Gastroesophageal sphincter (tissue), 4 donors: ENCODE results near the gene BMI1. TPM values are rescaled to one million over a fixed set of nuclear protein-coding genes. Genes with fewer than 3 reads are reported as not detected.

ENCODE experiments used
- ATAC-seq: fragments of 150-250 bp; one replicate; pipeline ENCODE4 v1.9.1; 2016; ENCODE audit warnings: mild to moderate bottlenecking, moderate library complexity
- H3K27ac ChIP-seq, 4 donors: fragments of 200-600 bp; sonication (generic) in 3 of 4; 1 replicate in 3 of 4; 2 replicates in 1 of 4; pipeline ENCODE4 v1.5.1; 2016 to 2019
- H3K27me3 ChIP-seq: fragments of 200-600 bp; sonication (generic); one replicate; pipeline ENCODE4 v1.5.1; 2019
- H3K36me3 ChIP-seq, 2 donors: fragments of 200-600 bp; sonication (generic); one replicate each; pipeline ENCODE4 v1.5.1; 2019; ENCODE audit warnings: control low read depth in 1 of 2
- H3K4me1 ChIP-seq, 3 donors: fragments of 200-600 bp; sonication (generic); 1 replicate in 2 of 3; 2 replicates in 1 of 3; pipeline ENCODE4 v1.5.1; 2016 to 2019; ENCODE audit warnings: control low read depth in 2 of 3
- H3K4me3 ChIP-seq, 2 donors: fragments of 200-600 bp; sonication (generic); one replicate each; pipeline ENCODE4 v1.5.1; 2019; ENCODE audit warnings: mild to moderate bottlenecking in 1 of 2, moderate library complexity in 1 of 2
- H3K9me3 ChIP-seq, 3 donors: fragments of 200-600 bp; sonication (generic); one replicate each; pipeline ENCODE4 v1.5.1; 2017 to 2019; ENCODE audit warnings: control low read depth in 2 of 3
- CTCF ChIP-seq, 4 experiments: fragments of 200-600 bp in 2 of 4; fragments of 450-650 bp in 2 of 4; sonication (generic) in 1 of 4; IDR thresholded peaks; one replicate each; pipeline ENCODE4 v1.5.1; 2017 to 2019; ENCODE audit warnings: antibody characterized with exemption in 4 of 4, mild to moderate bottlenecking in 2 of 4, moderate library complexity in 2 of 4
- EP300 ChIP-seq: sonication (generic); formaldehyde crosslinking; IDR thresholded peaks from one replicate; pipeline ENCODE4 v1.6.1; 2017; ENCODE audit warnings: antibody characterized with exemption, mild to moderate bottlenecking
- POLR2A ChIP-seq, 2 donors: fragments of 450-650 bp; IDR thresholded peaks; one replicate each; pipeline ENCODE4 v1.6.1; 2017; ENCODE audit warnings: antibody characterized with exemption in 2 of 2, mild to moderate bottlenecking in 2 of 2, moderate library complexity in 1 of 2
- POLR2AphosphoS5 ChIP-seq: sonication (generic); formaldehyde crosslinking; IDR thresholded peaks from one replicate; pipeline ENCODE4 v1.6.1; 2017; ENCODE audit warnings: antibody characterized with exemption
- WGBS, 2 donors: methylation state at CpG; one replicate each; pipeline ENCODE4 v1.1.5; 2018; ENCODE audit warnings: low coverage in 1 of 2; 5-methylcytosine and 5-hydroxymethylcytosine counted together
- total RNA-seq, 4 donors: library from RNA; depleted of rRNA; stranded (reverse); fragments of >200 nt; gene quantifications; one replicate each; pipeline ENCODE4 v1.1.0, GENCODE V29; 2016

The BMI1 gene
- total RNA-seq, 4 donors from 2014 or later: 70.5 to 108 (median 94.3) TPM

- Histone ChIP-seq H3K27ac (no peak overlapping the region), H3K9me3 (peaks cover 0 to 12% (median 0%) of the 10 kb centered on the region in 3 donors), H3K4me1 (peaks cover 0 to 33% (median 24%) of the 10 kb centered on the region in 3 donors), H3K27me3 (peaks cover 36% of the 10 kb centered on the region), H3K4me3 (no peak overlapping the region), H3K36me3 (peaks cover 0 to 37% of the 10 kb centered on the region in 2 donors)
- no peak for ATAC-seq
- TF ChIP-seq POLR2AphosphoS5 (no peak), EP300 (no peak)
- 90 to 92% methylated on average over 6 to 7 of the region's 7 CpGs for WGBS, 2 donors
Observed at GRCh38 chr10:22332116-22332692, 11.3 kb downstream of the BMI1 start.

- ATAC-seq: no peak
- Histone ChIP-seq H3K27ac (no peak overlapping the region), H3K9me3 (peaks cover 0 to 12% (median 0%) of the 10 kb centered on the region in 3 donors), H3K4me3 (no peak overlapping the region), H3K27me3 (peaks cover 48% of the 10 kb centered on the region), H3K4me1 (peaks cover 0 to 33% (median 24%) of the 10 kb centered on the region in 3 donors), H3K36me3 (peaks cover 0 to 25% of the 10 kb centered on the region in 2 donors)
- 68 to 70% methylated on average over 18 to 21 of the region's 25 CpGs for WGBS, 2 donors
- TF ChIP-seq POLR2AphosphoS5 (no peak), EP300 (no peak), POLR2A (IDR thresholded peaks at IDR 0.05) (no peak), CTCF (IDR thresholded peaks at IDR 0.05) (no peak)
Observed at GRCh38 chr10:22333167-22333974, 12.5 kb downstream of the BMI1 start.

- H3K4me1 ChIP-seq: peaks cover 0 to 33% (median 24%) of the 10 kb centered on the region in 3 donors
- no peak for ATAC-seq
- WGBS, 2 donors: 75 to 76% methylated on average over 5 to 14 of the region's 16 CpGs
- H3K4me3 ChIP-seq: no peak overlapping the region
- peaks cover 0 to 12% (median 0%) of the 10 kb centered on the region in 3 donors for H3K9me3 ChIP-seq
- H3K27me3 ChIP-seq: peaks cover 53% of the 10 kb centered on the region
- H3K36me3 ChIP-seq: peaks cover 0 to 19% of the 10 kb centered on the region in 2 donors
- no peak overlapping the region for H3K27ac ChIP-seq
- no peak for TF ChIP-seq CTCF (IDR thresholded peaks at IDR 0.05)
- TF ChIP-seq EP300: no peak
- TF ChIP-seq POLR2AphosphoS5: no peak
- no peak for TF ChIP-seq POLR2A (IDR thresholded peaks at IDR 0.05)
Observed at GRCh38 chr10:22333975-22334282, 13.0 kb downstream of the BMI1 start.

- no peak for ATAC-seq
- H3K27me3 ChIP-seq: peaks cover 60% of the 10 kb centered on the region
- H3K27ac ChIP-seq: peak overlapping the region in 1 of 4 donors; percentile 2
- H3K36me3 ChIP-seq: peaks cover 0 to 13% of the 10 kb centered on the region in 2 donors
- H3K4me1 ChIP-seq: peaks cover 0 to 35% (median 24%) of the 10 kb centered on the region in 3 donors
- WGBS, 2 donors: 0 to 28% methylated on average over 3 to 10 of the region's 73 CpGs
- H3K4me3 ChIP-seq: peak overlapping the region; percentile 28 to 53
- peaks cover 0 to 12% (median 0%) of the 10 kb centered on the region in 3 donors for H3K9me3 ChIP-seq
- TF ChIP-seq EP300 (no peak), POLR2AphosphoS5 (no peak), POLR2A (IDR thresholded peaks at IDR 0.05) (no peak), CTCF (IDR thresholded peaks at IDR 0.05) (no peak)
Observed at GRCh38 chr10:22334414-22335172, 13.7 kb downstream of the BMI1 start.
